Thymus (tissue), 11 donors: ENCODE results near the gene SEC14L2. TPM values are rescaled to one million over a fixed set of nuclear protein-coding genes. Genes with fewer than 3 reads are reported as not detected.
"Not testable (repeated sequence)": the region's sequence is repeated elsewhere in the genome, so short reads cannot be mapped to it uniquely, and the experiment has no call there.

ENCODE experiments used
- DNase-seq, 9 donors: peaks; one replicate each; pipeline ENCODE4 v3.0.0-alpha.2; 2013; ENCODE audit warnings: low spot score in 9 of 9, low read depth in 6 of 9, missing footprints in 1 of 9
- H3K27ac ChIP-seq, 2 donors: one replicate each; pipeline ENCODE4 v1.5.1; 2013; ENCODE audit warnings: control low read depth in 1 of 2, low read depth in 1 of 2, low read length in 1 of 2, mild to moderate bottlenecking in 1 of 2, moderate library complexity in 1 of 2
- H3K27me3 ChIP-seq, 2 donors: one replicate each; pipeline ENCODE4 v1.5.1; 2013; ENCODE audit warnings: low read length in 1 of 2; ENCODE audit not compliant: control insufficient read depth in 2 of 2, insufficient read depth in 1 of 2
- H3K36me3 ChIP-seq, 2 donors: one replicate each; pipeline ENCODE4 v1.5.1; 2013; ENCODE audit warnings: low read length in 1 of 2, mild to moderate bottlenecking in 1 of 2, moderate library complexity in 1 of 2; ENCODE audit not compliant: control insufficient read depth in 2 of 2, insufficient read depth in 2 of 2
- H3K4me1 ChIP-seq, 2 donors: one replicate each; pipeline ENCODE4 v1.5.1; 2013; ENCODE audit warnings: low read length in 2 of 2; ENCODE audit not compliant: control insufficient read depth in 2 of 2, insufficient read depth in 2 of 2
- H3K4me3 ChIP-seq, 2 donors: one replicate each; pipeline ENCODE4 v1.5.1; 2013; ENCODE audit warnings: low read length in 2 of 2, control low read depth in 1 of 2, mild to moderate bottlenecking in 1 of 2
- H3K9me3 ChIP-seq, 2 donors: one replicate each; pipeline ENCODE4 v1.5.1; 2013; ENCODE audit warnings: low read length in 1 of 2, mild to moderate bottlenecking in 1 of 2; ENCODE audit not compliant: control insufficient read depth in 2 of 2, insufficient read depth in 1 of 2
- WGBS: extraction: QIAGEN DNeasy Blood & Tissue Kit; methylation state at CpG from one replicate; pipeline ENCODE4 v1.1.7; 2013; 5-methylcytosine and 5-hydroxymethylcytosine counted together
- polyA plus RNA-seq: library from polyadenylated mRNA; stranded (reverse); fragments of 200-250 nt; gene quantifications from one replicate; pipeline ENCODE4 v1.2.3, GENCODE V29; 2013
- total RNA-seq: library from RNA; stranded (reverse); fragments of 120-200 nt; gene quantifications from one replicate; pipeline ENCODE4 v1.2.4, GENCODE V29; 2013
- donor health status: healthy.

The SEC14L2 gene
- total and polyA plus RNA-seq, 2 donors = 6.2 to 7.2 TPM

- no peaks in the 10 kb centered on the region for H3K9me3 ChIP-seq
- WGBS = 97% methylated on average over 5 of the region's 5 CpGs
- DNase-seq = no peak
- H3K27ac ChIP-seq = no peak overlapping the region
- H3K4me3 ChIP-seq = no peak overlapping the region
- peaks cover 0 to 21% of the 10 kb centered on the region in 2 donors for H3K27me3 ChIP-seq
- H3K4me1 ChIP-seq = peaks cover 24 to 50% of the 10 kb centered on the region in 2 donors
- H3K36me3 ChIP-seq = peaks cover 0 to 3% of the 10 kb centered on the region in 2 donors
These were observed 2.9 kb downstream of the SEC14L2 start for GRCh38 chr22:30399718-30400117.

- no peak overlapping the region for H3K4me3 ChIP-seq
- 88% methylated on average over 1 of the region's 1 CpG for WGBS
- H3K9me3 ChIP-seq = no peaks in the 10 kb centered on the region
- no peak overlapping the region for H3K27ac ChIP-seq
- H3K27me3 ChIP-seq = peaks cover 0 to 21% of the 10 kb centered on the region in 2 donors
- no peak for DNase-seq
- peaks cover 24 to 46% of the 10 kb centered on the region in 2 donors for H3K4me1 ChIP-seq
- peaks cover 0 to 3% of the 10 kb centered on the region in 2 donors for H3K36me3 ChIP-seq
These were observed 3.3 kb downstream of the SEC14L2 start for GRCh38 chr22:30400159-30400558.

GRCh38 chr22:30401024-30401423, 4.2 kb downstream of the SEC14L2 start:
- peaks cover 24 to 40% of the 10 kb centered on the region in 2 donors for H3K4me1 ChIP-seq
- H3K36me3 ChIP-seq, H3K9me3 ChIP-seq, H3K27ac ChIP-seq, H3K4me3 ChIP-seq, DNase-seq: not testable (repeated sequence)
- over 99% methylated on average over 3 of the region's 3 CpGs for WGBS
- peaks cover 0 to 21% of the 10 kb centered on the region in 2 donors for H3K27me3 ChIP-seq

GRCh38 chr22:30402028-30402765, 5.4 kb downstream of the SEC14L2 start:
- no peak for DNase-seq
- Histone ChIP-seq H3K27me3 (peaks cover 0 to 11% of the 10 kb centered on the region in 2 donors), H3K9me3 (no peaks in the 10 kb centered on the region), H3K36me3 (peaks cover 5 to 9% of the 10 kb centered on the region in 2 donors), H3K4me3 (no peak overlapping the region), H3K27ac (no peak overlapping the region), H3K4me1 (peaks cover 19 to 30% of the 10 kb centered on the region in 2 donors)
- WGBS = 94% methylated on average over 5 of the region's 5 CpGs

- not testable (repeated sequence) for H3K4me3 ChIP-seq, H3K27ac ChIP-seq, DNase-seq, H3K27me3 ChIP-seq, H3K9me3 ChIP-seq, H3K36me3 ChIP-seq
- H3K4me1 ChIP-seq = peaks cover 13 to 24% of the 10 kb centered on the region in 2 donors
- 98% methylated on average over 5 of the region's 5 CpGs for WGBS
These were observed 5.9 kb downstream of the SEC14L2 start for GRCh38 chr22:30402766-30403104.

- Histone ChIP-seq H3K9me3 (no peaks in the 10 kb centered on the region), H3K27me3 (no peaks in the 10 kb centered on the region), H3K36me3 (peaks cover 9% of the 10 kb centered on the region in 2 donors), H3K4me1 (peaks cover 0 to 9% of the 10 kb centered on the region in 2 donors), H3K27ac (no peak overlapping the region), H3K4me3 (no peak overlapping the region)
- DNase-seq = no peak
- WGBS = 96% methylated on average over 6 of the region's 6 CpGs
These were observed 7.5 kb downstream of the SEC14L2 start for GRCh38 chr22:30404307-30404706.

- no peak overlapping the region for H3K4me3 ChIP-seq
- 74% methylated on average over 4 of the region's 4 CpGs for WGBS
- H3K27me3 ChIP-seq = no peaks in the 10 kb centered on the region
- H3K9me3 ChIP-seq = no peaks in the 10 kb centered on the region
- H3K27ac ChIP-seq = no peak overlapping the region
- peaks cover 14 to 20% of the 10 kb centered on the region in 2 donors for H3K36me3 ChIP-seq
- H3K4me1 ChIP-seq = peaks cover 0 to 3% of the 10 kb centered on the region in 2 donors
- no peak for DNase-seq
These were observed 8.9 kb downstream of the SEC14L2 start for GRCh38 chr22:30405731-30406130.

- Histone ChIP-seq H3K9me3 (no peaks in the 10 kb centered on the region), H3K36me3 (peaks cover 14 to 24% of the 10 kb centered on the region in 2 donors), H3K27me3 (no peaks in the 10 kb centered on the region), H3K4me1 (peaks cover 0 to 3% of the 10 kb centered on the region in 2 donors), H3K27ac (no peak overlapping the region), H3K4me3 (no peak overlapping the region)
- 93% methylated on average over 6 of the region's 6 CpGs for WGBS
- no peak for DNase-seq
These were observed 9.6 kb downstream of the SEC14L2 start for GRCh38 chr22:30406400-30406799.

- DNase-seq = no peak
- WGBS = 93% methylated on average over 13 of the region's 13 CpGs
- Histone ChIP-seq H3K4me1 (no peaks in the 10 kb centered on the region), H3K27me3 (no peaks in the 10 kb centered on the region), H3K9me3 (no peaks in the 10 kb centered on the region), H3K27ac (no peak overlapping the region), H3K4me3 (no peak overlapping the region), H3K36me3 (peaks cover 20 to 22% of the 10 kb centered on the region in 2 donors)
These were observed 11.7 kb downstream of the SEC14L2 start for GRCh38 chr22:30408388-30409102.
